A549 (cell line): ENCODE data around the gene CREB3L1. TPM values are rescaled to one million over a fixed set of nuclear protein-coding genes. Genes with fewer than 3 reads are reported as not detected.
A peak's percentile ranks its signal among the peaks of the same experiment; 100 is the strongest.

ENCODE experiments used
- ATAC-seq, 2 experiments: fragments of 200-7000 bp in 1 of 2; fragments of >200 bp in 1 of 2; cut with Nextera tagmentation in 1 of 2; cut with Tn5 transposase in 1 of 2; 3 replicates each; pipeline versions ENCODE4 v1.8.0 to v1.9.1; 2018 to 2020; ENCODE audit warnings: mild to moderate bottlenecking in 1 of 2, moderate library complexity in 1 of 2
- CTCF ChIA-PET: fragments of 300-600 bp; sonication (Branson Sonifier 250); formaldehyde crosslinking; extraction: SDS; loops from one replicate; lab custom pipeline; 2021; ENCODE audit warnings: antibody characterized with exemption, inconsistent platforms; lab: Yijun Ruan, JAX
- POLR2A ChIA-PET: fragments of 350-600 bp; formaldehyde crosslinking; extraction: SDS; loops from one replicate; lab custom pipeline; 2021; ENCODE audit warnings: antibody characterized with exemption, inconsistent platforms; lab: Yijun Ruan, JAX
- DNase-seq, 2 experiments: peaks; one replicate each; pipeline versions ENCODE4 v3.0.0 to v3.0.0-alpha.2; 2011 to 2016; ENCODE audit warnings: low read depth in 1 of 2, low spot score in 1 of 2
- FAIRE-seq: peaks from 2 replicates; lab custom pipeline; 2011; peaks lifted over from hg19 to GRCh38; lab: Jason Lieb, UNC
- H3K27ac ChIP-seq, 2 experiments: fragments of >200 bp; sonication (Bioruptor Twin); formaldehyde crosslinking; 3 replicates each; pipeline ENCODE4 v1.5.1; 2016 to 2017
- H3K4me1 ChIP-seq: fragments of >200 bp; sonication (Bioruptor Twin); formaldehyde crosslinking; 3 replicates; pipeline ENCODE4 v1.6.1; 2016
- H3K4me2 ChIP-seq: fragments of >200 bp; sonication (Bioruptor Twin); formaldehyde crosslinking; 3 replicates; pipeline ENCODE4 v1.6.1; 2016
- H3K4me3 ChIP-seq: fragments of >200 bp; sonication (Bioruptor Twin); formaldehyde crosslinking; 3 replicates; pipeline ENCODE4 v1.5.1; 2016
- H3K9me3 ChIP-seq: fragments of >200 bp; sonication (Bioruptor Twin); formaldehyde crosslinking; 3 replicates; pipeline ENCODE4 v1.6.1; 2016
- ATOH8 ChIP-seq: fragments of 250-450 bp; sonication (Bioruptor Pico); IDR thresholded peaks from 2 replicates; pipeline ENCODE4 v1.5.0; 2020; ENCODE audit warnings: low read depth, mild to moderate bottlenecking, moderate library complexity
- CBX2 ChIP-seq: fragments of 200-600 bp; sonication (generic); IDR thresholded peaks from 2 replicates; pipeline ENCODE4 v1.6.1; 2016; ENCODE audit warnings: low read depth, mild to moderate bottlenecking, borderline replicate concordance
- CEBPB ChIP-seq, 2 experiments: fragments of >200 bp in 1 of 2; sonication (Bioruptor Twin) in 1 of 2; formaldehyde crosslinking in 1 of 2; IDR thresholded peaks; 2 replicates each; pipeline ENCODE4 v1.6.1; 2012 to 2016
- CHD2 ChIP-seq: fragments of 150-350 bp; IDR thresholded peaks from 2 replicates; pipeline ENCODE4 v1.6.1; 2014; ENCODE audit warnings: low read length; ENCODE audit not compliant: partially characterized antibody
- CHD4 ChIP-seq: fragments of 200-600 bp; sonication (generic); IDR thresholded peaks from 2 replicates; pipeline ENCODE4 v1.6.1; 2016; ENCODE audit warnings: antibody characterized with exemption, mild to moderate bottlenecking, borderline replicate concordance
- E2F6 ChIP-seq: IDR thresholded peaks from 2 replicates; pipeline ENCODE4 v1.6.1; 2012; ENCODE audit warnings: low read depth, borderline replicate concordance
- EHMT2 ChIP-seq: fragments of 200-600 bp; sonication (generic); IDR thresholded peaks from 2 replicates; pipeline ENCODE4 v1.6.1; 2016; ENCODE audit warnings: antibody characterized with exemption, low read depth, mild to moderate bottlenecking, moderate library complexity
- EP300 ChIP-seq, 2 experiments: fragments of >200 bp; sonication (Bioruptor Twin); formaldehyde crosslinking; IDR thresholded peaks; 2 replicates in 1 of 2; 3 replicates in 1 of 2; pipeline ENCODE4 v1.6.1; 2016 to 2017
- FOSL2 ChIP-seq, 2 experiments: fragments of 450-650 bp in 1 of 2; fragments of >200 bp in 1 of 2; sonication (Bioruptor Twin) in 1 of 2; formaldehyde crosslinking; IDR thresholded peaks; 2 replicates each; pipeline versions ENCODE4 v1.5.0 to v1.6.1; 2016 to 2020; ENCODE audit warnings: mild to moderate bottlenecking in 1 of 2, moderate library complexity in 1 of 2
- FOXS1 ChIP-seq: fragments of 250-450 bp; sonication (Bioruptor Pico); IDR thresholded peaks from 2 replicates; pipeline ENCODE4 v1.5.0; 2020; ENCODE audit warnings: mild to moderate bottlenecking, moderate library complexity
- HDAC2 ChIP-seq: fragments of 200-600 bp; sonication (generic); IDR thresholded peaks from 2 replicates; pipeline ENCODE4 v1.6.1; 2016
- HOXB13 ChIP-seq: fragments of 250-450 bp; sonication (Bioruptor Pico); IDR thresholded peaks from 2 replicates; pipeline ENCODE4 v1.5.0; 2020; ENCODE audit warnings: low read depth, mild to moderate bottlenecking, moderate library complexity
- HOXB5 ChIP-seq: fragments of 250-450 bp; sonication (Bioruptor Pico); IDR thresholded peaks from 2 replicates; pipeline ENCODE4 v1.5.0; 2020; ENCODE audit warnings: mild to moderate bottlenecking, moderate library complexity
- KDM1A ChIP-seq: fragments of 200-600 bp; sonication (generic); IDR thresholded peaks from 2 replicates; pipeline ENCODE4 v1.6.1; 2016; ENCODE audit warnings: low read depth, mild to moderate bottlenecking
- MYC ChIP-seq: IDR thresholded peaks from 2 replicates; pipeline ENCODE4 v1.6.1; 2012; ENCODE audit warnings: mild to moderate bottlenecking, inconsistent platforms, low read length, improper control_type of control experiment, borderline replicate concordance
- NPAS2 ChIP-seq: fragments of 250-450 bp; sonication (Bioruptor Pico); IDR thresholded peaks from 2 replicates; pipeline ENCODE4 v1.8.0; 2022; ENCODE audit warnings: mild to moderate bottlenecking, moderate library complexity, borderline replicate concordance
- PBX3 ChIP-seq: IDR thresholded peaks from 2 replicates; pipeline ENCODE4 v1.6.1; 2012
- SMC3 ChIP-seq: fragments of >200 bp; sonication (Bioruptor Twin); formaldehyde crosslinking; IDR thresholded peaks from 3 replicates; pipeline ENCODE4 v1.6.1; 2018; ENCODE audit warnings: inconsistent platforms
- TFCP2L1 ChIP-seq: fragments of 250-450 bp; sonication (Bioruptor Pico); IDR thresholded peaks from 2 replicates; pipeline ENCODE4 v1.5.0; 2021; ENCODE audit warnings: mild to moderate bottlenecking
- TP53 ChIP-seq: fragments of 250-450 bp; sonication (Bioruptor Pico); IDR thresholded peaks from 2 replicates; pipeline ENCODE4 v1.5.0; 2021; ENCODE audit warnings: mild to moderate bottlenecking, moderate library complexity
- ZC3H11A ChIP-seq: fragments of 450-650 bp; IDR thresholded peaks from 2 replicates; pipeline ENCODE4 v1.6.1; 2014; ENCODE audit warnings: antibody characterized with exemption, mild to moderate bottlenecking
- WGBS: methylation state at CpG from one replicate; pipeline ENCODE4 v1.1.6; 2017; ENCODE audit errors: missing lambda C conversion rate; 5-methylcytosine and 5-hydroxymethylcytosine counted together
- polyA plus RNA-seq, 4 experiments: library from polyadenylated mRNA; depleted of rRNA in 3 of 4; stranded (reverse); fragments of >200 nt; fragmentation: RNase III in 1 of 4; extraction: RNeasy Plus Mini Kit Qiagen cat#74134 plus additional on column Dnase treatment in 1 of 4; gene quantifications; 2 replicates in 3 of 4; 3 replicates in 1 of 4; pipeline ENCODE4 v1.2.3, GENCODE V29; 2011 to 2017

Gene CREB3L1
- polyA plus RNA-seq, 2 of the 4 experiments (the other 2 are of a cell fraction) = 0.61 to 2.3 TPM

GRCh38 chr11:46293066-46293465 lies 15.6 kb downstream of the CREB3L1 start:
- Histone ChIP-seq H3K4me3 (no peak overlapping the region), H3K9me3 (no peaks in the 10 kb centered on the region), H3K27ac (peak overlapping the region in 1 of 2 experiments; percentile 84; a peak in 3 of 6 replicates), H3K4me1 (peaks cover 54% of the 10 kb centered on the region), H3K4me2 (no peak overlapping the region)
- DNase-seq (no peak), FAIRE-seq (no peak), ATAC-seq (no peak)
- no peak for TF ChIP-seq ZC3H11A
- TF ChIP-seq TFCP2L1 (CRISPR knock-in tag) = no peak
- CTCF ChIA-PET = interaction anchor here (5.4 to 31.4 kb wide), 3 partner anchors 15 to 48 kb away, joined by 42 to 872 read pairs (median 321); partner anchors contain the start of gene CREB3L1
- WGBS = 85% methylated on average over 9 of the region's 13 CpGs
- POLR2A ChIA-PET = interaction anchor here (1.0 kb wide), 1 partner anchor 16 kb away, joined by 3 read pairs; the partner anchor contains the start of gene CREB3L1

- POLR2A ChIA-PET = no interaction called here
- H3K4me3 ChIP-seq = no peak overlapping the region
- DNase-seq (no peak), FAIRE-seq (no peak), ATAC-seq (no peak)
- H3K4me1 ChIP-seq = peaks cover 59% of the 10 kb centered on the region
- no peak overlapping the region for H3K4me2 ChIP-seq
- H3K27ac ChIP-seq = peak overlapping the region in 1 of 2 experiments; percentile 84; a peak in 2 of 6 replicates
- TF ChIP-seq NPAS2 (no peak), TP53 (no peak), FOXS1 (no peak), FOSL2 (IDR thresholded peaks at IDR 0.05) (no peak), FOSL2 (CRISPR knock-in tag; IDR thresholded peaks at IDR 0.05) (no peak), HDAC2 (no peak), EHMT2 (no peak), SMC3 (no peak), ATOH8 (no peak), MYC (no peak), CBX2 (no peak), CHD4 (no peak), EP300 (IDR thresholded peaks at IDR 0.05) (no peak), KDM1A (no peak), CHD2 (no peak), ZC3H11A (no peak), PBX3 (no peak)
- 84% methylated on average over 9 of the region's 9 CpGs for WGBS
- no peaks in the 10 kb centered on the region for H3K9me3 ChIP-seq
- CTCF ChIA-PET = interaction anchor here (5.4 to 31.4 kb wide), 3 partner anchors 16 to 49 kb away, joined by 42 to 872 read pairs (median 321); partner anchors contain the start of gene CREB3L1
These were observed 16.2 kb downstream of the CREB3L1 start for GRCh38 chr11:46293641-46294103.

GRCh38 chr11:46294365-46295309 lies 17.2 kb downstream of the CREB3L1 start:
- FAIRE-seq (no peak), DNase-seq (no peak), ATAC-seq (peak; percentile 6 to 10; a peak in 2 of 6 replicates)
- 66% methylated on average over 21 of the region's 24 CpGs for WGBS
- POLR2A ChIA-PET = interaction anchor here (0.6 to 3.4 kb wide), 3 partner anchors 51 to 173 kb away, joined by 3 to 32 read pairs (median 3); no protein-coding TSS in a partner anchor
- TF ChIP-seq CEBPB (IDR thresholded peaks at IDR 0.05) = no peak
- no peak for TF ChIP-seq CHD2
- no peak for TF ChIP-seq HOXB5 (CRISPR knock-in tag)
- no peak for TF ChIP-seq HOXB13 (CRISPR knock-in tag)
- 0 out of 2 replicates have a peak, but pooled peaks have one; percentile 9 for TF ChIP-seq E2F6
- peaks cover 69% of the 10 kb centered on the region for H3K4me1 ChIP-seq
- CTCF ChIA-PET = interaction anchor here (0.9 to 31.4 kb wide), 4 partner anchors 8 to 50 kb away, joined by 3 to 872 read pairs (median 170); partner anchors contain the start of gene CREB3L1
- H3K4me3 ChIP-seq = peak overlapping the region; percentile 38
- peak overlapping the region; percentile 68 for H3K4me2 ChIP-seq
- no peaks in the 10 kb centered on the region for H3K9me3 ChIP-seq
- peak overlapping the region; percentile 48 to 84; a peak in 5 of 6 replicates for H3K27ac ChIP-seq
